HUDEP-2 (cell line): ENCODE results near the gene QRSL1.
"Not testable (repeated sequence)": the region's sequence is repeated elsewhere in the genome, so short reads cannot be mapped to it uniquely, and the experiment has no call there.

Experiments used
- DNase-seq, 76 experiments: peaks; one replicate each; lab custom pipeline; 2025; ENCODE audit not compliant: unreplicated experiment in 76 of 76; lab: John Stamatoyannopoulos, UW

The QRSL1 gene

GRCh38 chr6:106629103-106629858 lies at the start of gene QRSL1, which contains the start of gene RTN4IP1:
Gene QRSL1 (plus strand): TSS chr6:106629578. CDS start chr6:106629682, 104 bp downstream.
Gene RTN4IP1 (minus strand): TSS chr6:106629498. CDS start chr6:106629021, 477 bp downstream.
- DNase-seq, result peak in 75 of 76 experiments; percentile 38 to 95 (median 83)

- no peak for DNase-seq
Measured at GRCh38 chr6:106581468-106581867, 47.9 kb upstream of the QRSL1 start.

- no peak for DNase-seq
Measured at GRCh38 chr6:106586815-106587415, 42.5 kb upstream of the QRSL1 start.

- DNase-seq, result not testable (repeated sequence)
Measured at GRCh38 chr6:106588937-106589336, 40.4 kb upstream of the QRSL1 start.

GRCh38 chr6:106591111-106591825 lies 38.1 kb upstream of the QRSL1 start:
- peak in 6 of 76 experiments; percentile 3 to 21 (median 14) for DNase-seq

GRCh38 chr6:106599440-106599839 lies 29.9 kb upstream of the QRSL1 start:
- no peak for DNase-seq

- no peak for DNase-seq
Measured at GRCh38 chr6:106600329-106600728, 29.0 kb upstream of the QRSL1 start.

- DNase-seq, result peak in 43 of 76 experiments; percentile 3 to 83 (median 55)
Measured at GRCh38 chr6:106608080-106608668, 21.2 kb upstream of the QRSL1 start.

GRCh38 chr6:106609699-106610098 lies 19.7 kb upstream of the QRSL1 start:
- DNase-seq, result peak in 17 of 76 experiments; percentile 3 to 40 (median 20)

GRCh38 chr6:106611030-106611429 lies 18.3 kb upstream of the QRSL1 start:
- DNase-seq, result no peak

- DNase-seq, result no peak
Measured at GRCh38 chr6:106612671-106613416, 16.5 kb upstream of the QRSL1 start.

- no peak for DNase-seq
Measured at GRCh38 chr6:106613590-106613989, 15.8 kb upstream of the QRSL1 start.

- no peak for DNase-seq
Measured at GRCh38 chr6:106614166-106614565, 15.2 kb upstream of the QRSL1 start.

- no peak for DNase-seq
Measured at GRCh38 chr6:106614592-106615257, 14.7 kb upstream of the QRSL1 start.

- no peak for DNase-seq
Measured at GRCh38 chr6:106617302-106617701, 12.1 kb upstream of the QRSL1 start.

GRCh38 chr6:106617857-106618256 lies 11.5 kb upstream of the QRSL1 start:
- no peak for DNase-seq

- no peak for DNase-seq
Measured at GRCh38 chr6:106618324-106618723, 11.1 kb upstream of the QRSL1 start.

- no peak for DNase-seq
Measured at GRCh38 chr6:106619223-106619622, 10.2 kb upstream of the QRSL1 start.

- DNase-seq, result no peak
Measured at GRCh38 chr6:106620931-106621672, 8.3 kb upstream of the QRSL1 start.
